HCT116 (cell line): ENCODE measurements around the gene CRADD. TPM values are rescaled to one million over a fixed set of nuclear protein-coding genes. Genes with fewer than 3 reads are reported as not detected.

Experiments used
- ATAC-seq: fragments of 200-7000 bp; cut with Tn5 transposase; 2 replicates; pipeline ENCODE4 v1.9.1; 2020; ENCODE audit warnings: mild to moderate bottlenecking, moderate library complexity
- BruUV-seq: library from RNA; stranded (reverse); fragments of 400-500 nt; replicated peaks from 2 replicates; lab custom pipeline; 2021; lab: Mats Ljungman, UMichigan
- CTCF ChIA-PET: fragments of 300-600 bp; sonication (Branson Sonifier 250); formaldehyde crosslinking; loops from one replicate; lab custom pipeline; 2021; ENCODE audit warnings: antibody characterized with exemption; lab: Charles Lee
- POLR2A ChIA-PET: fragments of 300-600, 350-600 bp; sonication (Branson Sonifier 250); formaldehyde crosslinking; loops from one replicate; lab custom pipeline; 2021; ENCODE audit warnings: antibody characterized with exemption; lab: Charles Lee
- RAD21 ChIA-PET, 2 experiments: fragments of 300-600 bp; sonication (Branson Sonifier 250); formaldehyde crosslinking; loops; one replicate each; lab custom pipeline; 2023; ENCODE audit warnings: low total read pairs in 2 of 2; ENCODE audit not compliant: uncharacterized antibody in 2 of 2, unreplicated experiment in 2 of 2, low non-redundant PET in 1 of 2; lab: Charles Lee
- DNase-seq: peaks from one replicate; pipeline ENCODE4 v3.0.0-alpha.2; 2010; ENCODE audit warnings: low read depth, low spot score
- H2AFZ ChIP-seq: fragments of 200-600 bp; shearing (Covaris generic), sonication (generic); 2 replicates; pipeline ENCODE4 v1.6.1; 2017; ENCODE audit warnings: low read depth, mixed run types, mixed read lengths, antibody characterized with exemption, low read length; ENCODE audit not compliant: poor library complexity, severe bottlenecking
- H3K27ac ChIP-seq: 2 replicates; pipeline ENCODE4 v1.5.1; 2012; ENCODE audit warnings: low read depth, low read length
- H3K27me3 ChIP-seq: fragments of 200-600 bp; sonication (generic); 2 replicates; pipeline ENCODE4 v1.6.1; 2016; ENCODE audit warnings: mixed run types, low read length, mixed read lengths; ENCODE audit not compliant: insufficient read depth
- H3K36me3 ChIP-seq, 2 experiments: fragments of 200-500 bp in 1 of 2; fragments of 200-600 bp in 1 of 2; sonication (Bioruptor generic) in 1 of 2; sonication (generic) in 1 of 2; 2 replicates each; pipeline versions ENCODE4 v1.5.1 to v1.6.1; 2014 to 2016; ENCODE audit warnings: low read length in 2 of 2, inconsistent platforms in 1 of 2, mixed read lengths in 1 of 2, mixed run types in 1 of 2; ENCODE audit not compliant: insufficient read depth in 2 of 2, control insufficient read depth in 1 of 2
- H3K4me1 ChIP-seq, 2 experiments: fragments of 200-600 bp in 1 of 2; sonication (generic) in 1 of 2; 2 replicates each; pipeline versions ENCODE4 v1.5.1 to v1.6.1; 2012 to 2017; ENCODE audit warnings: low read length in 2 of 2, inconsistent platforms in 1 of 2, mild to moderate bottlenecking in 1 of 2, mixed read lengths in 1 of 2, mixed run types in 1 of 2, moderate library complexity in 1 of 2; ENCODE audit not compliant: insufficient read depth in 2 of 2, control insufficient read depth in 1 of 2
- H3K4me2 ChIP-seq: fragments of 200-600 bp; sonication (generic); 2 replicates; pipeline ENCODE4 v1.6.1; 2017; ENCODE audit warnings: mixed run types, low read length, mixed read lengths
- H3K4me3 ChIP-seq, 2 experiments: fragments of 200-600 bp in 1 of 2; sonication (generic) in 1 of 2; replicated peaks in 1 of 2; 2 replicates each; pipeline ENCODE4 v1.5.1; 2011 to 2016; ENCODE audit warnings: low read length in 2 of 2, control low read depth in 1 of 2, low read depth in 1 of 2, mild to moderate bottlenecking in 1 of 2, mixed read lengths in 1 of 2, mixed run types in 1 of 2
- H3K79me2 ChIP-seq: fragments of 200-600 bp; sonication (generic); 2 replicates; pipeline ENCODE4 v1.6.1; 2017; ENCODE audit warnings: mild to moderate bottlenecking, mixed run types, low read length, moderate library complexity, mixed read lengths; ENCODE audit not compliant: insufficient read depth
- H3K9ac ChIP-seq: fragments of 200-600 bp; sonication (generic); 2 replicates; pipeline ENCODE4 v1.6.1; 2016; ENCODE audit warnings: low read length, mixed read lengths
- H3K9me2 ChIP-seq: fragments of 200-600 bp; sonication (generic), shearing (Covaris generic); 2 replicates; pipeline ENCODE4 v1.6.1; 2017; ENCODE audit warnings: mixed run types, mild to moderate bottlenecking, moderate library complexity; ENCODE audit not compliant: insufficient read depth
- H3K9me3 ChIP-seq, 2 experiments: fragments of 200-500 bp in 1 of 2; fragments of 200-600 bp in 1 of 2; sonication (Bioruptor generic) in 1 of 2; sonication (generic) in 1 of 2; 2 replicates each; pipeline ENCODE4 v1.6.1; 2014 to 2017; ENCODE audit warnings: low read length in 2 of 2, mixed read lengths in 2 of 2, inconsistent platforms in 1 of 2, low read depth in 1 of 2, mild to moderate bottlenecking in 1 of 2, mixed run types in 1 of 2, moderate library complexity in 1 of 2; ENCODE audit not compliant: control insufficient read depth in 1 of 2, insufficient read depth in 1 of 2
- H4K20me1 ChIP-seq: fragments of 200-600 bp; sonication (generic), shearing (Covaris generic); 2 replicates; pipeline ENCODE4 v1.6.1; 2017; ENCODE audit warnings: mixed run types, mild to moderate bottlenecking, moderate library complexity; ENCODE audit not compliant: insufficient read depth
- CBX3 ChIP-seq: IDR thresholded peaks from 2 replicates; pipeline ENCODE4 v1.6.1; 2012; ENCODE audit warnings: low read depth
- CEBPB ChIP-seq: IDR thresholded peaks from 2 replicates; pipeline ENCODE4 v1.6.1; 2012; ENCODE audit warnings: low read depth
- EZH2phosphoT487 ChIP-seq: fragments of 200-600 bp; IDR thresholded peaks from 2 replicates; pipeline ENCODE4 v1.6.1; 2018; ENCODE audit warnings: antibody characterized with exemption, borderline replicate concordance
- JUND ChIP-seq: IDR thresholded peaks from 2 replicates; pipeline ENCODE4 v1.6.1; 2012
- POLR2AphosphoS5 ChIP-seq: IDR thresholded peaks from 2 replicates; pipeline ENCODE4 v1.6.1; 2011; ENCODE audit warnings: mild to moderate bottlenecking, low read depth, low read length, moderate library complexity
- RAD21 ChIP-seq: IDR thresholded peaks from 2 replicates; pipeline ENCODE4 v1.6.1; 2012; ENCODE audit warnings: low read depth, mild to moderate bottlenecking
- SIN3A ChIP-seq: IDR thresholded peaks from 2 replicates; pipeline ENCODE4 v1.6.1; 2012; ENCODE audit warnings: low read depth
- SP1 ChIP-seq: IDR thresholded peaks from 2 replicates; pipeline ENCODE4 v1.6.1; 2012; ENCODE audit warnings: low read depth
- SRF ChIP-seq: IDR thresholded peaks from 2 replicates; pipeline ENCODE4 v1.6.1; 2012; ENCODE audit warnings: low read depth
- TCF7L2 ChIP-seq: IDR thresholded peaks from 2 replicates; pipeline ENCODE4 v1.7.0; 2011; ENCODE audit warnings: borderline replicate concordance, inconsistent platforms; ENCODE audit not compliant: insufficient read depth, insufficient read length; ENCODE audit errors: extremely low read depth
- ZBTB33 ChIP-seq: IDR thresholded peaks from 2 replicates; pipeline ENCODE4 v1.6.1; 2011; ENCODE audit warnings: mild to moderate bottlenecking, low read length, moderate library complexity; ENCODE audit not compliant: insufficient replicate concordance; ENCODE audit errors: extremely low read depth
- ZFX ChIP-seq: fragments of 450-650 bp; IDR thresholded peaks from 2 replicates; pipeline ENCODE4 v1.6.1; 2017
- intact Hi-C: fragments of 100-400 bp; cut with micrococcal nuclease; formaldehyde crosslinking; loops from 2 replicates; pipeline ENCODE4 v1.10.0; 2022
- total RNA-seq: library from RNA; stranded (reverse); gene quantifications from one replicate; pipeline ENCODE4 v1.2.1, GENCODE V29; 2021; ENCODE audit not compliant: unreplicated experiment
- TF ChIP-seq, protein P1 (sequence below): IDR thresholded peaks from 2 replicates; pipeline ENCODE4 v1.6.1; 2012
- TF ChIP-seq, protein P2 (sequence below), 3 experiments: fragments of 200-600 bp in 1 of 3; sonication (generic) in 1 of 3; IDR thresholded peaks in 2 of 3; conservative IDR thresholded peaks in 1 of 3; 2 replicates each; pipeline ENCODE4 v1.5.1; 2012 to 2017; ENCODE audit warnings: low read depth in 2 of 3, low read length in 2 of 3, antibody characterized with exemption in 1 of 3, borderline replicate concordance in 1 of 3, control low read depth in 1 of 3, mild to moderate bottlenecking in 1 of 3, mixed read lengths in 1 of 3, mixed run types in 1 of 3, moderate library complexity in 1 of 3; ENCODE audit not compliant: insufficient read depth in 1 of 3
- TF ChIP-seq, protein P3 (sequence below): IDR thresholded peaks from 2 replicates; pipeline ENCODE4 v1.6.1; 2012; ENCODE audit warnings: low read depth

Gene CRADD
- total RNA-seq, 1 experiment from 2014 or later: 12.2 TPM

DNA sequence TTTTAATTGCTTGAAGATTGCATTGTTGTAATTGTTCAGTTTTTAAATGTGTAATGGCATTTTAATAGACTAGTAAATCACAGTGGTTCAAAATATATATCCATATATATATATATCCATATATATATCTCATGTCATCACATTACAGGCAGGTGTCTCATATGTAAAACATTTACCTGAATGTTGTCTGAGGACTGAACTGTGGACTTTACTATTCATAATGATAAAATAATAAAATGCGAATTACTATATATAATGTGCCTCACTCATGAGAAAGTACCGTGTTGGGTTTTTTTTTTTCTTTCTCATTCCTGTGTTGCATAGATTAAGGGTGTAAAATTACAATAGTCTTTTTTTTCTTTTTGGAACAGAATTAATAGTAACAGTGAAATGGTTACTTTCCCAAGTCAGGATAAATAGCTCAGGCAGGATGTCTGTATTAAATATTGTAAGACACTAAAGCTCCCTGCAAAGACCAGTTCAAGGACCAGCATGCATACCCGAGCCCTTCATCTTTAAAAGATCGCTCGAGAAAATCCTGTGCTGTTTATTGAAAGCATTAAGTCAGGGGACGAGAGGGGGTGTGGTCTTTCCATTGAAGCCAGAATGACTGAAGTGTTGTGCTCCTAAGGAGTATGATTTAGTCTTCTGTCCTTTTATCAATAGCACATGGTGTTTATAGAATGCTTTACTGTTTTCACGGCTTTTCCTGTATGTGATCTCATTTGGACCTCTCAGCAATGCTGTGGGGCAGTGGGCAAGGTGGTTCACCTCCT lies 173.5 kb downstream of the CRADD start:
- DNase-seq (no peak), ATAC-seq (no peak)
- Histone ChIP-seq H2AFZ (no peak overlapping the region), H3K4me2 (no peak overlapping the region), H3K27ac (no peak overlapping the region), H3K9me2 (no peaks in the 10 kb centered on the region), H3K4me1 (no peaks in the 10 kb centered on the region), H3K4me3 (no peak overlapping the region), H3K79me2 (no peaks in the 10 kb centered on the region), H4K20me1 (no peaks in the 10 kb centered on the region), H3K9me3 (no peaks in the 10 kb centered on the region), H3K36me3 (no peaks in the 10 kb centered on the region), H3K9ac (no peak overlapping the region), H3K27me3 (no peaks in the 10 kb centered on the region)
- RAD21 ChIA-PET: no interaction called here
- TF ChIP-seq JUND (no peak), ZFX (no peak), CEBPB (no peak), CBX3 (no peak), SP1 (no peak), TCF7L2 (no peak), EZH2phosphoT487 (no peak), SIN3A (no peak), POLR2AphosphoS5 (no peak), ZBTB33 (no peak), SRF (no peak), RAD21 (no peak)
- TF ChIP-seq, protein P1, sequence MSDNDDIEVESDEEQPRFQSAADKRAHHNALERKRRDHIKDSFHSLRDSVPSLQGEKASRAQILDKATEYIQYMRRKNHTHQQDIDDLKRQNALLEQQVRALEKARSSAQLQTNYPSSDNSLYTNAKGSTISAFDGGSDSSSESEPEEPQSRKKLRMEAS: no peak
- TF ChIP-seq, protein P2, sequence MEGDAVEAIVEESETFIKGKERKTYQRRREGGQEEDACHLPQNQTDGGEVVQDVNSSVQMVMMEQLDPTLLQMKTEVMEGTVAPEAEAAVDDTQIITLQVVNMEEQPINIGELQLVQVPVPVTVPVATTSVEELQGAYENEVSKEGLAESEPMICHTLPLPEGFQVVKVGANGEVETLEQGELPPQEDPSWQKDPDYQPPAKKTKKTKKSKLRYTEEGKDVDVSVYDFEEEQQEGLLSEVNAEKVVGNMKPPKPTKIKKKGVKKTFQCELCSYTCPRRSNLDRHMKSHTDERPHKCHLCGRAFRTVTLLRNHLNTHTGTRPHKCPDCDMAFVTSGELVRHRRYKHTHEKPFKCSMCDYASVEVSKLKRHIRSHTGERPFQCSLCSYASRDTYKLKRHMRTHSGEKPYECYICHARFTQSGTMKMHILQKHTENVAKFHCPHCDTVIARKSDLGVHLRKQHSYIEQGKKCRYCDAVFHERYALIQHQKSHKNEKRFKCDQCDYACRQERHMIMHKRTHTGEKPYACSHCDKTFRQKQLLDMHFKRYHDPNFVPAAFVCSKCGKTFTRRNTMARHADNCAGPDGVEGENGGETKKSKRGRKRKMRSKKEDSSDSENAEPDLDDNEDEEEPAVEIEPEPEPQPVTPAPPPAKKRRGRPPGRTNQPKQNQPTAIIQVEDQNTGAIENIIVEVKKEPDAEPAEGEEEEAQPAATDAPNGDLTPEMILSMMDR (IDR thresholded peaks at IDR 0.05 in 2 of 3, conservative IDR thresholded peaks at IDR 0.05 in 1 of 3; ENCODE audit: borderline replicate concordance in 1 of 3, insufficient read depth in 1 of 3, low read depth in 2 of 3, low read length in 2 of 3): no peak
- TF ChIP-seq, protein P3, sequence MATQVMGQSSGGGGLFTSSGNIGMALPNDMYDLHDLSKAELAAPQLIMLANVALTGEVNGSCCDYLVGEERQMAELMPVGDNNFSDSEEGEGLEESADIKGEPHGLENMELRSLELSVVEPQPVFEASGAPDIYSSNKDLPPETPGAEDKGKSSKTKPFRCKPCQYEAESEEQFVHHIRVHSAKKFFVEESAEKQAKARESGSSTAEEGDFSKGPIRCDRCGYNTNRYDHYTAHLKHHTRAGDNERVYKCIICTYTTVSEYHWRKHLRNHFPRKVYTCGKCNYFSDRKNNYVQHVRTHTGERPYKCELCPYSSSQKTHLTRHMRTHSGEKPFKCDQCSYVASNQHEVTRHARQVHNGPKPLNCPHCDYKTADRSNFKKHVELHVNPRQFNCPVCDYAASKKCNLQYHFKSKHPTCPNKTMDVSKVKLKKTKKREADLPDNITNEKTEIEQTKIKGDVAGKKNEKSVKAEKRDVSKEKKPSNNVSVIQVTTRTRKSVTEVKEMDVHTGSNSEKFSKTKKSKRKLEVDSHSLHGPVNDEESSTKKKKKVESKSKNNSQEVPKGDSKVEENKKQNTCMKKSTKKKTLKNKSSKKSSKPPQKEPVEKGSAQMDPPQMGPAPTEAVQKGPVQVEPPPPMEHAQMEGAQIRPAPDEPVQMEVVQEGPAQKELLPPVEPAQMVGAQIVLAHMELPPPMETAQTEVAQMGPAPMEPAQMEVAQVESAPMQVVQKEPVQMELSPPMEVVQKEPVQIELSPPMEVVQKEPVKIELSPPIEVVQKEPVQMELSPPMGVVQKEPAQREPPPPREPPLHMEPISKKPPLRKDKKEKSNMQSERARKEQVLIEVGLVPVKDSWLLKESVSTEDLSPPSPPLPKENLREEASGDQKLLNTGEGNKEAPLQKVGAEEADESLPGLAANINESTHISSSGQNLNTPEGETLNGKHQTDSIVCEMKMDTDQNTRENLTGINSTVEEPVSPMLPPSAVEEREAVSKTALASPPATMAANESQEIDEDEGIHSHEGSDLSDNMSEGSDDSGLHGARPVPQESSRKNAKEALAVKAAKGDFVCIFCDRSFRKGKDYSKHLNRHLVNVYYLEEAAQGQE: no peak
- POLR2A ChIA-PET: no interaction called here
- no TSS peak for BruUV-seq
- CTCF ChIA-PET: no interaction called here
- intact Hi-C loops: no loop called here
